GM23338 (cell line): ENCODE measurements around the gene ZNF77. TPM values are rescaled to one million over a fixed set of nuclear protein-coding genes. Genes with fewer than 3 reads are reported as not detected.

Experiments
- ATAC-seq: fragments of 200-7000 bp; cut with Tn5 transposase; 3 replicates; pipeline ENCODE4 v1.9.1; 2020
- DNase-seq: peaks from one replicate; pipeline ENCODE4 v3.0.0-alpha.2; 2015; ENCODE audit warnings: low spot score
- H2AFZ ChIP-seq: fragments of 200-600 bp; sonication (generic); 2 replicates; pipeline ENCODE4 v1.8.0; 2016; ENCODE audit warnings: antibody characterized with exemption, mild to moderate bottlenecking, moderate library complexity
- H3F3A ChIP-seq: fragments of 200-600 bp; sonication (generic); replicated peaks from 2 replicates; pipeline ENCODE4 v1.8.0; 2017; ENCODE audit warnings: antibody characterized with exemption, mixed run types, low read depth
- H3K27ac ChIP-seq: fragments of 200-600 bp; sonication (generic); 2 replicates; pipeline ENCODE4 v1.6.1; 2016; ENCODE audit warnings: low read depth
- H3K27me3 ChIP-seq: fragments of 200-600 bp; sonication (generic); 2 replicates; pipeline ENCODE4 v1.8.0; 2016; ENCODE audit warnings: mild to moderate bottlenecking, mixed run types, moderate library complexity; ENCODE audit not compliant: insufficient read depth
- H3K36me3 ChIP-seq: fragments of 200-600 bp; sonication (generic); 2 replicates; pipeline ENCODE4 v1.8.0; 2016; ENCODE audit warnings: mild to moderate bottlenecking; ENCODE audit not compliant: insufficient read depth
- H3K4me1 ChIP-seq: fragments of 200-600 bp; sonication (generic); 2 replicates; pipeline ENCODE4 v1.8.0; 2016; ENCODE audit warnings: mild to moderate bottlenecking, moderate library complexity; ENCODE audit not compliant: insufficient read depth
- H3K4me2 ChIP-seq: fragments of 200-600 bp; sonication (generic); 2 replicates; pipeline ENCODE4 v1.7.1; 2017; ENCODE audit warnings: mixed run types
- H3K4me3 ChIP-seq: fragments of 200-600 bp; sonication (generic); 2 replicates; pipeline ENCODE4 v1.6.1; 2016; ENCODE audit warnings: mixed run types
- H3K79me2 ChIP-seq: fragments of 200-600 bp; sonication (generic); replicated peaks from 2 replicates; pipeline ENCODE4 v1.8.0; 2017; ENCODE audit warnings: mild to moderate bottlenecking; ENCODE audit not compliant: insufficient read depth
- H3K9me2 ChIP-seq: fragments of 200-600 bp; sonication (generic); 2 replicates; pipeline ENCODE4 v1.8.0; 2017; ENCODE audit not compliant: insufficient read depth
- H4K20me1 ChIP-seq: fragments of 200-600 bp; sonication (generic); replicated peaks from 2 replicates; pipeline ENCODE4 v1.8.0; 2017; ENCODE audit warnings: mild to moderate bottlenecking; ENCODE audit not compliant: insufficient read depth
- H3K27ac Mint-ChIP-seq: 2 replicates; pipeline ENCODE4 v1.8.0; 2020; ENCODE audit warnings: inconsistent platforms, mild to moderate bottlenecking, moderate library complexity, mixed read lengths
- H3K27me3 Mint-ChIP-seq: 3 replicates; pipeline ENCODE4 v1.8.0; 2022; ENCODE audit warnings: low read depth, mild to moderate bottlenecking, moderate library complexity, mixed read lengths, inconsistent platforms; ENCODE audit not compliant: insufficient read depth, poor library complexity
- H3K36me3 Mint-ChIP-seq: 3 replicates; pipeline ENCODE4 v1.8.0; 2021; ENCODE audit warnings: low read depth, mild to moderate bottlenecking, inconsistent platforms, moderate library complexity, mixed read lengths
- H3K4me1 Mint-ChIP-seq: 3 replicates; pipeline ENCODE4 v1.8.0; 2020; ENCODE audit warnings: mild to moderate bottlenecking, inconsistent platforms, mixed read lengths
- H3K4me3 Mint-ChIP-seq: 3 replicates; pipeline ENCODE4 v1.8.0; 2021; ENCODE audit warnings: moderate library complexity, mild to moderate bottlenecking, inconsistent platforms, mixed read lengths
- H3K9me3 Mint-ChIP-seq: 3 replicates; pipeline ENCODE4 v1.8.0; 2020; ENCODE audit warnings: moderate library complexity, mild to moderate bottlenecking, inconsistent platforms, mixed read lengths
- CREB1 ChIP-seq: fragments of 250-450 bp; sonication (Bioruptor Pico); IDR thresholded peaks from 2 replicates; pipeline ENCODE4 v1.5.0; 2020; ENCODE audit warnings: low read depth, mild to moderate bottlenecking, moderate library complexity
- CTCF ChIP-seq, 2 experiments: fragments of 200-600 bp in 1 of 2; sonication (generic) in 1 of 2; conservative IDR thresholded peaks; 2 replicates each; pipeline versions ENCODE4 v1.5.1 to v1.6.1; 2016 to 2017; ENCODE audit warnings: antibody characterized with exemption in 2 of 2, low read depth in 2 of 2, mild to moderate bottlenecking in 2 of 2, moderate library complexity in 1 of 2
- ETS1 ChIP-seq: IDR thresholded peaks from 2 replicates; pipeline ENCODE4 v1.6.1; 2016; ENCODE audit warnings: antibody characterized with exemption
- REST ChIP-seq: IDR thresholded peaks from one replicate; pipeline ENCODE4 v1.6.1; 2018; ENCODE audit warnings: antibody characterized with exemption; ENCODE audit not compliant: unreplicated experiment
- STAT1 ChIP-seq: IDR thresholded peaks from one replicate; pipeline ENCODE4 v1.6.1; 2016; ENCODE audit warnings: antibody characterized with exemption; ENCODE audit not compliant: unreplicated experiment
- ZNF114 ChIP-seq: fragments of 250-450 bp; sonication (Bioruptor Pico); IDR thresholded peaks from 2 replicates; pipeline ENCODE4 v1.5.0; 2020; ENCODE audit warnings: mild to moderate bottlenecking, moderate library complexity
- ZNF462 ChIP-seq: fragments of 250-450 bp; sonication (Bioruptor Pico); IDR thresholded peaks from 2 replicates; pipeline ENCODE4 v1.5.0; 2020; ENCODE audit warnings: mild to moderate bottlenecking, moderate library complexity
- polyA plus RNA-seq: library from polyadenylated mRNA; unstranded; fragments of >200 nt; fragmentation: Nextera tagmentation; extraction: Ambion mirVana; gene quantifications from 2 replicates; pipeline ENCODE4 v1.2.1, GENCODE V29; 2016
- total RNA-seq: library from RNA; depleted of rRNA; stranded (reverse); fragments of >200 nt; shearing (Covaris generic); gene quantifications from 2 replicates; pipeline ENCODE4 v1.2.3, GENCODE V29; 2014

ZNF77 gene
- total and polyA plus RNA-seq, 2 experiments from 2014 or later, result 3.3 to 4.5 TPM

- ATAC-seq (no peak), DNase-seq (no peak)
- no peak for TF ChIP-seq STAT1
- H3K4me3 Mint-ChIP-seq, result 0 out of 3 replicates have a peak overlapping the region, but pooled peaks have one; percentile 26
- H3K4me1 ChIP-seq, result peaks cover 31% of the 10 kb centered on the region
- H3K4me2 ChIP-seq, result peak overlapping the region; percentile 64
- H3K9me3 Mint-ChIP-seq, result no peaks in the 10 kb centered on the region; the same call in 2 of the 3 replicates
- no peaks in the 10 kb centered on the region for H4K20me1 ChIP-seq
- no peaks in the 10 kb centered on the region; the same call in 1 of the 2 replicates for H3K27me3 ChIP-seq
- 0 out of 2 replicates have a peak overlapping the region, but pooled peaks have one; percentile 6 for H2AFZ ChIP-seq
- no peaks in the 10 kb centered on the region for H3K36me3 ChIP-seq
- H3K79me2 ChIP-seq, result no peaks in the 10 kb centered on the region
- peaks cover 43% of the 10 kb centered on the region for H3K27me3 Mint-ChIP-seq
- peak overlapping the region; percentile 42 for H3K4me3 ChIP-seq
- no peaks in the 10 kb centered on the region for H3K36me3 Mint-ChIP-seq
- no peaks in the 10 kb centered on the region for H3K9me2 ChIP-seq
- H3F3A ChIP-seq, result peaks cover 23% of the 10 kb centered on the region
- H3K27ac Mint-ChIP-seq, result no peak overlapping the region
- peaks cover 34% of the 10 kb centered on the region for H3K4me1 Mint-ChIP-seq
- H3K27ac ChIP-seq, result peak overlapping the region; percentile 71
Observed at GRCh38 chr19:2984215-2984528, 39.4 kb upstream of the ZNF77 start.

- ATAC-seq (peak; percentile 69), DNase-seq (peak; percentile 93)
- H3K9me3 Mint-ChIP-seq, result no peaks in the 10 kb centered on the region; the same call in 2 of the 3 replicates
- peaks cover 2% of the 10 kb centered on the region; the same call in 1 of the 2 replicates for H3K27me3 ChIP-seq
- H3F3A ChIP-seq, result peaks cover 23% of the 10 kb centered on the region
- peak overlapping the region; percentile 64 for H3K4me2 ChIP-seq
- H4K20me1 ChIP-seq, result no peaks in the 10 kb centered on the region
- no peaks in the 10 kb centered on the region for H3K9me2 ChIP-seq
- peaks cover 31% of the 10 kb centered on the region for H3K4me1 ChIP-seq
- peaks cover 42% of the 10 kb centered on the region for H3K27me3 Mint-ChIP-seq
- no peak overlapping the region; the same call in 1 of the 2 replicates for H3K27ac Mint-ChIP-seq
- 0 out of 2 replicates have a peak overlapping the region, but pooled peaks have one; percentile 69 for H2AFZ ChIP-seq
- no peaks in the 10 kb centered on the region for H3K36me3 ChIP-seq
- H3K4me3 ChIP-seq, result peak overlapping the region; percentile 42
- H3K79me2 ChIP-seq, result no peaks in the 10 kb centered on the region
- H3K4me1 Mint-ChIP-seq, result peaks cover 34% of the 10 kb centered on the region
- H3K4me3 Mint-ChIP-seq, result peak overlapping the region; percentile 37; the same call in 2 of the 3 replicates
- peak overlapping the region; percentile 71 for H3K27ac ChIP-seq
- no peaks in the 10 kb centered on the region for H3K36me3 Mint-ChIP-seq
- TF ChIP-seq CREB1 (CRISPR knock-in tag) (peak; percentile 46; the same call in 1 of the 2 replicates), REST (no peak), CTCF (conservative IDR thresholded peaks at IDR 0.05; ENCODE audit: low read depth in 2 of 2) (no peak), ZNF462 (CRISPR knock-in tag) (no peak), ETS1 (no peak), ZNF114 (no peak)
Observed at GRCh38 chr19:2983351-2984214, 38.8 kb upstream of the ZNF77 start.
